ENCODE data around the gene GSPT1.

Gene GSPT1

GRCh38 chr16:11896486-11897176 is 19.1 kb downstream of the GSPT1 start:
- no peak overlapping the region for H2AK5ac ChIP-seq (ENCODE audit: low read length)
- no peak overlapping the region for H2BK5ac ChIP-seq (ENCODE audit: low read depth, low read length, poor library complexity)
- no peaks in the 10 kb centered on the region for H3K27me3 ChIP-seq (ENCODE audit: insufficient read depth, low read length)
- H3K9ac ChIP-seq (ENCODE audit: low read length), result no peak overlapping the region
- peak; percentile 82 to 90 for DNase-seq
- no peak overlapping the region for H3K4me3 ChIP-seq (ENCODE audit: low read depth, low read length)
- no peak overlapping the region for H2AFZ ChIP-seq (ENCODE audit: insufficient read depth, low read length, poor library complexity)
- no peaks in the 10 kb centered on the region for H3K4me1 ChIP-seq (ENCODE audit: control insufficient read depth in 1 of 2, insufficient read depth in 2 of 2, low read length in 2 of 2)
- no peak overlapping the region for H4K91ac ChIP-seq (ENCODE audit: low read depth, low read length)
- H3K79me2 ChIP-seq (ENCODE audit: control insufficient read depth, insufficient read depth, low read length, poor library complexity), result peaks cover 3% of the 10 kb centered on the region
- no peaks in the 10 kb centered on the region for H3K79me1 ChIP-seq (ENCODE audit: low read length)
- no peak overlapping the region for H3K4me2 ChIP-seq (ENCODE audit: low read length)
- no peak overlapping the region for H3K14ac ChIP-seq (ENCODE audit: low read length)
- H2BK120ac ChIP-seq (ENCODE audit: insufficient read depth, low read length, poor library complexity), result no peak overlapping the region
- H3K18ac ChIP-seq (ENCODE audit: low read length), result no peak overlapping the region
- H3K23ac ChIP-seq (ENCODE audit: low read length), result no peak overlapping the region
- H3K9me3 ChIP-seq (ENCODE audit: insufficient read depth, low read depth, low read length), result no peaks in the 10 kb centered on the region
- no CpG with 5 or more reads among the region's 5 CpGs for WGBS (ENCODE audit: extremely low coverage, insufficient coverage, insufficient read length)
- no peak overlapping the region for H2BK12ac ChIP-seq (ENCODE audit: low read length)
- no peak overlapping the region for H4K8ac ChIP-seq (ENCODE audit: low read depth, low read length)
- peaks cover 20 to 23% of the 10 kb centered on the region in 2 experiments for H3K36me3 ChIP-seq (ENCODE audit: control insufficient read depth in 1 of 2, insufficient read depth in 2 of 2, low read length in 2 of 2)
- no peak overlapping the region for H3K27ac ChIP-seq (ENCODE audit: low read depth, low read length)
- H4K12ac ChIP-seq (ENCODE audit: low read depth, low read length), result no peak overlapping the region
- H3K4ac ChIP-seq (ENCODE audit: low read depth, low read length), result no peak overlapping the region

DNA sequence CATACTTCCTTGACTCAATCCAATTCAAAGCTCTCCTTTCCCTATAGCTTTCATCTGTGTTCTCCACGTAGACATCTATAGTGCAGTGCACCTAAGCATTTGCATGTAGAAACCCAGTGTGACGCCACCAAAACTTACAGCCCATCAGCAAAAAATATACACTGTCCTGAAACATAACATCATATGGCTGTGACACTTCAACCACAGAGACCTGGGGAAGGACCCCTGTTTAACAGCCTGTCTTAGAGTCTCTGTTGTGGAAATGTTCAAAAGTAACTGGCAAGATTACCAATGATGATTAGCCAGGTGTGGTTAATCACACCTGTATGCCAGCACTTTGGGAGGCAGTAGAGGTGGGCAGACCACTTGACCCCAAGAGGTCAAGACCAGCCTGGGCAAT is 22.2 kb downstream of the GSPT1 start:
- no peaks in the 10 kb centered on the region for H3K4me1 ChIP-seq (ENCODE audit: control insufficient read depth in 1 of 2, insufficient read depth in 2 of 2, low read length in 2 of 2)
- H3K27me3 ChIP-seq (ENCODE audit: insufficient read depth, low read length), result no peaks in the 10 kb centered on the region
- no peaks in the 10 kb centered on the region for H3K9me3 ChIP-seq (ENCODE audit: insufficient read depth, low read depth, low read length)
- H2AFZ ChIP-seq (ENCODE audit: insufficient read depth, low read length, poor library complexity), result no peak overlapping the region
- H3K18ac ChIP-seq (ENCODE audit: low read length), result no peak overlapping the region
- no peak overlapping the region for H3K9ac ChIP-seq (ENCODE audit: low read length)
- H3K4ac ChIP-seq (ENCODE audit: low read depth, low read length), result no peak overlapping the region
- no peak for DNase-seq
- H2BK120ac ChIP-seq (ENCODE audit: insufficient read depth, low read length, poor library complexity), result no peak overlapping the region
- no peaks in the 10 kb centered on the region for H3K79me1 ChIP-seq (ENCODE audit: low read length)
- H3K36me3 ChIP-seq (ENCODE audit: control insufficient read depth in 1 of 2, insufficient read depth in 2 of 2, low read length in 2 of 2), result peaks cover 33% of the 10 kb centered on the region in 2 experiments
- H4K12ac ChIP-seq (ENCODE audit: low read depth, low read length), result no peak overlapping the region
- no peaks in the 10 kb centered on the region for H3K79me2 ChIP-seq (ENCODE audit: control insufficient read depth, insufficient read depth, low read length, poor library complexity)
- H2BK5ac ChIP-seq (ENCODE audit: low read depth, low read length, poor library complexity), result no peak overlapping the region
- H2BK12ac ChIP-seq (ENCODE audit: low read length), result no peak overlapping the region
- no peak overlapping the region for H4K8ac ChIP-seq (ENCODE audit: low read depth, low read length)
- no peak overlapping the region for H4K91ac ChIP-seq (ENCODE audit: low read depth, low read length)
- H3K4me3 ChIP-seq (ENCODE audit: low read depth, low read length), result no peak overlapping the region
- H2AK5ac ChIP-seq (ENCODE audit: low read length), result no peak overlapping the region
- no CpG with 5 or more reads among the region's 2 CpGs for WGBS (ENCODE audit: extremely low coverage, insufficient coverage, insufficient read length)
- H3K14ac ChIP-seq (ENCODE audit: low read length), result no peak overlapping the region
- no peak overlapping the region for H3K27ac ChIP-seq (ENCODE audit: low read depth, low read length)
- no peak overlapping the region for H3K4me2 ChIP-seq (ENCODE audit: low read length)
- H3K23ac ChIP-seq (ENCODE audit: low read length), result no peak overlapping the region

- H3K9ac ChIP-seq (ENCODE audit: low read length), result no peak overlapping the region
- no peak overlapping the region for H3K27ac ChIP-seq (ENCODE audit: low read depth, low read length)
- no peak for DNase-seq
- H3K4me3 ChIP-seq (ENCODE audit: low read depth, low read length), result no peak overlapping the region
- no peaks in the 10 kb centered on the region for H3K9me3 ChIP-seq (ENCODE audit: insufficient read depth, low read depth, low read length)
- H4K91ac ChIP-seq (ENCODE audit: low read depth, low read length), result no peak overlapping the region
- H2BK12ac ChIP-seq (ENCODE audit: low read length), result no peak overlapping the region
- H2AFZ ChIP-seq (ENCODE audit: insufficient read depth, low read length, poor library complexity), result no peak overlapping the region
- no CpG with 5 or more reads among the region's 4 CpGs for WGBS (ENCODE audit: extremely low coverage, insufficient coverage, insufficient read length)
- H3K79me1 ChIP-seq (ENCODE audit: low read length), result no peaks in the 10 kb centered on the region
- H3K4ac ChIP-seq (ENCODE audit: low read depth, low read length), result no peak overlapping the region
- no peaks in the 10 kb centered on the region for H3K4me1 ChIP-seq (ENCODE audit: control insufficient read depth in 1 of 2, insufficient read depth in 2 of 2, low read length in 2 of 2)
- no peak overlapping the region for H2BK5ac ChIP-seq (ENCODE audit: low read depth, low read length, poor library complexity)
- no peak overlapping the region for H3K4me2 ChIP-seq (ENCODE audit: low read length)
- no peak overlapping the region for H3K23ac ChIP-seq (ENCODE audit: low read length)
- H2AK5ac ChIP-seq (ENCODE audit: low read length), result no peak overlapping the region
- no peak overlapping the region for H4K8ac ChIP-seq (ENCODE audit: low read depth, low read length)
- no peak overlapping the region for H2BK120ac ChIP-seq (ENCODE audit: insufficient read depth, low read length, poor library complexity)
- H3K79me2 ChIP-seq (ENCODE audit: control insufficient read depth, insufficient read depth, low read length, poor library complexity), result no peaks in the 10 kb centered on the region
- no peak overlapping the region for H4K12ac ChIP-seq (ENCODE audit: low read depth, low read length)
- H3K18ac ChIP-seq (ENCODE audit: low read length), result no peak overlapping the region
- H3K27me3 ChIP-seq (ENCODE audit: insufficient read depth, low read length), result no peaks in the 10 kb centered on the region
- no peak overlapping the region for H3K14ac ChIP-seq (ENCODE audit: low read length)
- peaks cover 35 to 38% of the 10 kb centered on the region in 2 experiments for H3K36me3 ChIP-seq (ENCODE audit: control insufficient read depth in 1 of 2, insufficient read depth in 2 of 2, low read length in 2 of 2)
These were observed 23.0 kb downstream of the GSPT1 start for GRCh38 chr16:11892761-11893160.

DNA sequence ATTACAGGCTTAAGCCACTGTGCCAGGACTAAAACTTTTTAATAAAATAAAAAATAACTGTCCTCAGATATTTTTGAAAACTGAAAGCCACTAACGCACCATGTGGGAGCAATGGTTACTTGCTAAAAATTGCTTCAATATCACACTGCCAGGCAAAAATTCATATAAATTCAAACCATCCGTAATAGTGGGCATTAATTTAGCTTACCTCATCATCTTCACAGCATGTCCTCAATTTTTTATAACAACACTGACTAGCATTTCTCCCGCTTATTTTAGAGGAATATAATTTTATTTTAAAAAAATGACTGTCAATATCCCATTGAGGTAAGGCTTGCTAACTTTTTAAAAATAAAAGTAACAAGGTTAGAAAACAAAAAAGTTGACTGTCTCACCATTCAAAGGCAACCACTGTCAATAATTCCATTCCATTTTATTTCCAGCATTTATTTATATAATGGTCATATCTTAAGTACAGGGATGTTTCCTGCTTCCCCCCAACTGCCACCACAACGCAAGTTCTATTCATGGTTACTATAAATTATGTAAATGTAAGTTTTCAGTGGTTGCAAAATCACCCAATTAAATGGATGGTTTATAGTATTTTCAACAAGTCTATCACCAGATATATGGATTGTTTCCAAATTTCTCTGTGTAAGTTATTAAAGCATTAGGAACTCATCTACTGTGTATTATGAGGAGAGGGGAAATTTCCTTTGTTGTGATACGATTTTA is 25.4 kb downstream of the GSPT1 start:
- Histone ChIP-seq H2BK12ac (ENCODE audit: low read length) (no peak overlapping the region), H3K79me2 (ENCODE audit: control insufficient read depth, insufficient read depth, low read length, poor library complexity) (no peaks in the 10 kb centered on the region), H2BK5ac (ENCODE audit: low read depth, low read length, poor library complexity) (no peak overlapping the region), H2AK5ac (ENCODE audit: low read length) (no peak overlapping the region), H2BK120ac (ENCODE audit: insufficient read depth, low read length, poor library complexity) (no peak overlapping the region), H4K12ac (ENCODE audit: low read depth, low read length) (no peak overlapping the region), H4K91ac (ENCODE audit: low read depth, low read length) (no peak overlapping the region), H2AFZ (ENCODE audit: insufficient read depth, low read length, poor library complexity) (no peak overlapping the region), H3K4me3 (ENCODE audit: low read depth, low read length) (no peak overlapping the region), H3K9me3 (ENCODE audit: insufficient read depth, low read depth, low read length) (no peaks in the 10 kb centered on the region), H3K4me2 (ENCODE audit: low read length) (no peak overlapping the region), H3K14ac (ENCODE audit: low read length) (no peak overlapping the region), H3K27ac (ENCODE audit: low read depth, low read length) (no peak overlapping the region), H3K36me3 (ENCODE audit: control insufficient read depth in 1 of 2, insufficient read depth in 2 of 2, low read length in 2 of 2) (peaks cover 35 to 37% of the 10 kb centered on the region in 2 experiments), H3K9ac (ENCODE audit: low read length) (no peak overlapping the region), H3K79me1 (ENCODE audit: low read length) (no peaks in the 10 kb centered on the region), H3K23ac (ENCODE audit: low read length) (no peak overlapping the region), H3K18ac (ENCODE audit: low read length) (no peak overlapping the region), H3K4me1 (ENCODE audit: control insufficient read depth in 1 of 2, insufficient read depth in 2 of 2, low read length in 2 of 2) (no peaks in the 10 kb centered on the region), H3K4ac (ENCODE audit: low read depth, low read length) (no peak overlapping the region), H4K8ac (ENCODE audit: low read depth, low read length) (no peak overlapping the region), H3K27me3 (ENCODE audit: insufficient read depth, low read length) (no peaks in the 10 kb centered on the region)
- WGBS (ENCODE audit: extremely low coverage, insufficient coverage, insufficient read length), result no CpG with 5 or more reads among the region's 5 CpGs
- no peak for DNase-seq

Data from trophoblast cell (in vitro differentiated cells and primary cell).